ENCODE data around the gene SDCCAG8.

SDCCAG8 gene

GRCh38 chr1:243397613-243398321 is 141.9 kb downstream of the SDCCAG8 start:
- TF ChIP-seq, protein P1, sequence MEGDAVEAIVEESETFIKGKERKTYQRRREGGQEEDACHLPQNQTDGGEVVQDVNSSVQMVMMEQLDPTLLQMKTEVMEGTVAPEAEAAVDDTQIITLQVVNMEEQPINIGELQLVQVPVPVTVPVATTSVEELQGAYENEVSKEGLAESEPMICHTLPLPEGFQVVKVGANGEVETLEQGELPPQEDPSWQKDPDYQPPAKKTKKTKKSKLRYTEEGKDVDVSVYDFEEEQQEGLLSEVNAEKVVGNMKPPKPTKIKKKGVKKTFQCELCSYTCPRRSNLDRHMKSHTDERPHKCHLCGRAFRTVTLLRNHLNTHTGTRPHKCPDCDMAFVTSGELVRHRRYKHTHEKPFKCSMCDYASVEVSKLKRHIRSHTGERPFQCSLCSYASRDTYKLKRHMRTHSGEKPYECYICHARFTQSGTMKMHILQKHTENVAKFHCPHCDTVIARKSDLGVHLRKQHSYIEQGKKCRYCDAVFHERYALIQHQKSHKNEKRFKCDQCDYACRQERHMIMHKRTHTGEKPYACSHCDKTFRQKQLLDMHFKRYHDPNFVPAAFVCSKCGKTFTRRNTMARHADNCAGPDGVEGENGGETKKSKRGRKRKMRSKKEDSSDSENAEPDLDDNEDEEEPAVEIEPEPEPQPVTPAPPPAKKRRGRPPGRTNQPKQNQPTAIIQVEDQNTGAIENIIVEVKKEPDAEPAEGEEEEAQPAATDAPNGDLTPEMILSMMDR (IDR thresholded peaks at IDR 0.05; ENCODE audit: low read depth, low read length) = no peak
- DNase-seq (ENCODE audit: extremely low read depth, low read depth) = no peak

DNA sequence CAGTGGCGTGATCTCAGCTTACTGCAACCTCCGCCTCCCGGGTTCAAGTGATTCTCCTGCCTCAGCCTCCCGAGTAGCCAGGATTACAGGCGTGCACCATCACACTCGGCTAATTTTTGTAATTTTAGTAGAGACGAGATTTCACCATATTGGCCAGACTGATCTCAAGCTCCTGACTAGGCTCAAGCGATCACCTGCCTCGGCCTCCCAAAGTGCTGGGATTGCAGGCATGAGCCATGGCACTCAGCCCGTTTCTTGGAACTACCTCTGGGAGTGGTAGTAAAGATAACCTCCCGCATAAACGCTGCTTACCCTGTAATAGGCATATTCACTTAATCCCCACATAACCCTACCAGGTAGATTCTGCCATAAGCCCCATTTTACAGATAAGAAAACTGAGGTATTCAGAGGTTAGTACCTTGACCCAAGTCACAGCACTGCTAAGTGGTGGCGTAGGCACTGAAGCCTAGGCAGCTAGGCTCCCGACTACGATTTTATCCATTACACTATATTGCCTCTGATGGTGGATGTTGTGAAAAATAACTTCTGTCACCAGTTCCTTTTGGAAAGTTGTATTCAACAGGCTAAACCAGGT is 143.8 kb downstream of the SDCCAG8 start:
- DNase-seq (ENCODE audit: extremely low read depth, low read depth) = no peak
- TF ChIP-seq, protein P1 (IDR thresholded peaks at IDR 0.05; ENCODE audit: low read depth, low read length) = no peak

DNA sequence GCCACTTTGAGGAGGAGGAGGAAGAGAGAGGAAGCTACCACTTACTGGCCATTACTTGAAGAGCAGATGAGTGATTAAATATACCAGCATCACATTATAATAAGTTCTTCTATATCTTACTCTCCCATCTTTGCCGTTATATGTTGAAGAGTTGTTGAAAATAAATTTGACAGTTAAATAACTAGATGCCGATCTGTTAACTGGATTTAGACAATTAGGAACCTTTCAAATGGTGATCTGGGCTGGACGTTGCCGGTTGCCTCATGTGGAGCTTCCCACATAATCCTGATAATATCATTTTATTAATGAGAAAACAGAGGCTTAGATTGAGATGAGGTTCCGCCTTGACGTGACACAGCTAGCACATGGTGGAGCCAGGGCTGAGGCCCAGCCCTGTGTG is 147.0 kb downstream of the SDCCAG8 start:
- DNase-seq (ENCODE audit: extremely low read depth, low read depth) = no peak
- TF ChIP-seq, protein P1 (IDR thresholded peaks at IDR 0.05; ENCODE audit: low read depth, low read length) = no peak

DNA sequence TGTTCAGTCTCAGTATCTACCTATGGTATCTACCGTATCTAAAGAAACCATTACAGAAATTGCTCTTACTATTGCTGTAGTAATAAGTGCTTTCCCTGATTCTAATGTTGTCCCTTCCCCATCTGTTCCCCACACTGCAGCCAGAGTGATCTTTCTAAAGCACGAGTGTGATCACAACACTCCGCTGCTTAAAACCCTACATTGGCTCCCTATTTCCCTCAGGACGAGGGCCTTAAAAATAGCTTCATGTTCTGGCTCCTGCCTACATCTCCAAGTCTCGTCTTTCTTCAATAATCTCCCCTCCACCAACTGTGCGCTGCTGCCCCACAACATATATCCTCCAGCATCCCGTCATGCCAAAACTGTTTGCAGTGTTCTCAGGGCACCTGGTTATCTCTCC is 150.6 kb downstream of the SDCCAG8 start:
- TF ChIP-seq, protein P1 (IDR thresholded peaks at IDR 0.05; ENCODE audit: low read depth, low read length) = no peak
- no peak for DNase-seq (ENCODE audit: extremely low read depth, low read depth)

DNA sequence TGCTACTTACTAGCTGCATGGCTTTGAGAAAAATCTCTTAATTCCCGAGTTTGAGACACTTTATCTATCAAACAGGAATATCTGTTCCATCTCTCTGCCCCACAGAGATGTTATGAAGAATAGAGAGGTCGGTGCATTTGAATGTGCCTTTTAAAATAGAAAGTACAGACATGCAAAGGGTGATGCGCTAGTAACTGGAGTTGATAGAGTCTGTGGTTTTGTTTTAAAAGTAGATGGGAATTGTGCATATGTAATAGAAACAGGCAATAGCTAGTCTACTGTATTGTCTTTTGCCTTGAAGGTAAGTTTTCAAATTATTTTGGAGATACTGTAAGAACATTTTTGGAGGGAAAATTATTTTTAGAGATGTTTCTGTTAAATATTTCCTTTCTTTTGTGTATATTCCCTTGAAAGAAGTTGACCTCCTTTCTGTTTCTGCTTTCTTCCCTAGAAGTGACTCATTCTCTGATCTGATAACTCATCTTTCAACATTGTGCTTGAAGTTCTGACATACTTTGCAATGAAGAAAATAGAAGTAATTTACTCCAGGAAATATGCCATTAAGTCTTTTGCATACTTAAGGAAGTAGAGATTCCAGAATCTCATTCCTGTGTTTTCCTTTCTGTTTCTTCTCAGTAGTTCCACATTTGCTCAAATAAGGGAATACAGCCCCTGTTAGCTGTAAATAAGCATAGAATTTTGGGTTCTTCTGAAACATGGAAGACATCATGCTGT is 151.6 kb downstream of the SDCCAG8 start:
- TF ChIP-seq, protein P1 (IDR thresholded peaks at IDR 0.05; ENCODE audit: low read depth, low read length) = no peak
- no peak for DNase-seq (ENCODE audit: extremely low read depth, low read depth)

DNA sequence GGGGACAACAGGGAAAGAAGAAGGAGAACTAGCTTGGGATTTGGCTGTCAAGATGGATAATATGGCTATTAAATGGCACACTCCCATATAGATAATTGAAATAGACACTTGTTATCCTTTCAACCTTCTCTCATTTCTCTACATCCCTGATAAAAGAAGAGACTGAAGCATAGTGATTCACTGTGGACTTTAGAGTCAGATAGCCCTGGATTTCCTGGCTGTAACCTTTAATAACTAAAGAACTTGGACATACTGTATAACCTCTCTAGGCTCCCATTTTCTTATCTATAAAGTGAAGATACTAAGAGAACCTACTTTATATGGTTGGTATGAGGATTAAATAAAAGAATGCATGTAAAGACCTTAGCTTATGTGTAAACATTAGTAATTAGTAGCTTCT is 152.6 kb downstream of the SDCCAG8 start:
- TF ChIP-seq, protein P1 (IDR thresholded peaks at IDR 0.05; ENCODE audit: low read depth, low read length) = no peak
- DNase-seq (ENCODE audit: extremely low read depth, low read depth) = no peak

DNA sequence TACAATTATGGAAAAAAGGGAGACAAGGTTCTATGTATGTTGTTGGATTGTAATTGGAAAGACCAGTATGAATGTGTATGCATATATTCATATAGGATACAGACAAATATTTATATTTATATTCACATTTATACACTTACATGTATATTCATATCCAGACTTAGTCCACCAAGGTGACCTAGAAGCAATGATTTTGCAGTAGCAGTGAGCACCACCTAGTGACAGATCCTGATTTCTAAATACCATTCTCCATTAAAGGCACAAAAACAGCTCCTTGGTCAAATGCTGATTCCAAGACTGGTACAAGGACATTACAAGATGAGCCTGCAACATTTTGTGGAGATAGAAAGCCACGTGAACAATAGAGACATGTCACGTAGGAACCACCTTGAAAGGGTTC is 153.4 kb downstream of the SDCCAG8 start:
- DNase-seq (ENCODE audit: extremely low read depth, low read depth) = no peak
- TF ChIP-seq, protein P1 (IDR thresholded peaks at IDR 0.05; ENCODE audit: low read depth, low read length) = no peak; the same call in 1 of the 2 replicates
